HG03066 (cell line): ENCODE measurements around the gene CENPO.
"Not testable (repeated sequence)": the region's sequence is repeated elsewhere in the genome, so short reads cannot be mapped to it uniquely, and the experiment has no call there.

Experiments
- ATAC-seq: cut with Tn5 transposase; IDR thresholded peaks from one replicate; pipeline ENCODE4 v1.9.1; 2021; ENCODE audit warnings: low read depth; ENCODE audit not compliant: unreplicated experiment

The CENPO gene

GRCh38 chr2:24822049-24822706, 29.0 kb downstream of the CENPO start:
- no peak for ATAC-seq

DNA sequence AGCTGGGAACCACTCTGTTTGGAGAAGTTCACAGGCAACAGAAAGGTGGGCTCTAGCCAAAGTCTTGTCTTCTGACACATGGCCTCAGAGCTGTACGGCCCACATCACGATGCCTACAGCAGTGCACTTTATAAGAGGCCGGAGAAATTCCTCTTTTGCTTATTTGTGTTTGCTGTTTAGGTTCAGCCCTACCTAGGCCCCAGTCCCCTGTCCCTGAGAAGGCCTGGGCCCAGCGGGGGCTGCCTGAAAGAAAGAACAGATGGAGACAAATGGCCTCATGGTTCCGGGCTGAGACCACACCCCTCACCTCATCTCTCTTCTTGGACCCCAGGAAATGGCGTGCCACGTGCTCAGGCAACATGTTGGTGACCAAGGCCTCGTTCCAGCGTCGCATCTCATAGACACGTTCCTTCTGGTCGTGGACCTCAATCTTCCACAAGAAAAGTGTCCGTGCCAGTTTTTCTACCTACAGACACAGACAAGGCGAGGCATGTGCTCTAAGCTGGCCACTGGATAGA, 30.9 kb downstream of the CENPO start:
- no peak for ATAC-seq

GRCh38 chr2:24824966-24825882, 32.0 kb downstream of the CENPO start:
- ATAC-seq: no peak

- no peak for ATAC-seq
These were observed 32.9 kb downstream of the CENPO start for GRCh38 chr2:24825883-24826772.

DNA sequence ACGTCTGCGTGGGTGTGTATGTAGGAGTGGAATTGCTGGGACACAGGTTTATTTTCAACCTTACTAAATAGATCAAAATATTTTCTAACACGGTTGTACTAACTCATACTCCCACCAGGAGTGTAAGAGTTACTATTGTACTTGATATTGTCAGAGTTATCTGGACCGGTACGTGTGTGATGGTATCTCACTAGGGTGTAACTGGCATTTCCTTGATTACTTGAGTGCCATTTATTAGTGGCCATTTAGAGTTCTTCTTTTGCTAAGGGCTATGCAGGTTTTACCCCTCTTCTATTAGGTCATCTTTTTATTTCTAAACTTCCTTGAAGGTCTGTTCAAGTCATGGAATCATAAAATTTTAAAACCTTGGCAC, 33.5 kb downstream of the CENPO start:
- no peak for ATAC-seq

- ATAC-seq: peak; percentile 90
These were observed 34.4 kb downstream of the CENPO start for GRCh38 chr2:24827321-24828237.

DNA sequence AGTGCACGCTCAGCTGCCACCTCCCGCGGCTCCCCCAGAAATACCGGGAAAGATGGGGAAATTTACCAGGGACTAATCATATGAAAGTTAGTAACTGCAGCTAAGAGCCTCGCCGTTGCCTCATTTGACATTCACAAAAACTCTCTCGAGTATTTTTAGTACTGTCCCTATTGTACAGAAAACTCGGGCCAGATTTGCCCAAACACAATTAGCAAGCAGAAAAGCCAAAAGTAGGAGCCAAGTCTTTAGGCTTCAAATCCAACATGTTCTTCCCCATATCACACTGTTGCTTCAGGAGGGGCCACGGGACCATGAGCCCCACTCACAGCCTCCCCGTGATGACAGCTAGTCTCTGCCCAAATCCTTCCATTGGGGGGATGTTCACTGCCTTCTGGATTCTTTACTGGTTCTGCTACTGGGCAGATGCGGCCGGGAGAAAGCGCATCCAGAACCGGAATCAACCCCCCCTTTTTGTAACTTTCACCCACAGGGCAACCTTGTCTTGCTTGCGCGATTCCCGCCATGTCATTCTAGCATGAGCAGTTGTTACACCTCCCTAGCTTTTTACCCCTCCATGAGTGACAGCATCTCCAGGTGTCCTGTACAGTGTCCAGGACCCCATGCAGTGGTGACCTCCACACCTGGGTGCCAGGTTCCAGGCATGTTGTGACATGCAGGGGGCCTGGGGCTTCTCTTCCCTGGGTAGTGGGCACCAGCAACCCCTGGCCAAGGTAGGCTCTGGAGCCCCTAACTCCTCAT, 35.2 kb downstream of the CENPO start:
- ATAC-seq: no peak

DNA sequence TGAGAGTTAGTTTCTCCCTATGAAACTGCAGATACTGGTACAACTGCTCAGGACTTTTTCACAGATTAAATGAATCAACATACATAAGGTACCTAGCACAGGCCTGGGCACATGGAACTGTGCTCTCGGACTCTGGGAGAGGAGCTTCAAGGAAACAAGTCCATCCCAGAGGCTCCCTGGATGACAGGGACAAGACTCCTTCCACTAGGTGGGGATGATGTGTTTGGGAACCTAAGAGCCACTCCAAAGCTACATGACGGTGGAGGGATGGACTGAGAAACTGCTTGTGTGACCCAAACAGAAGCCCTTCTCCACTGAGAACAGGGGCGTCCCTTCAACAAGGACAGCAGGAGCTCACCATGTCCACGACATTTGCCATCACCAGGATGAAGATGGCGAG, 37.1 kb downstream of the CENPO start:
- no peak for ATAC-seq

DNA sequence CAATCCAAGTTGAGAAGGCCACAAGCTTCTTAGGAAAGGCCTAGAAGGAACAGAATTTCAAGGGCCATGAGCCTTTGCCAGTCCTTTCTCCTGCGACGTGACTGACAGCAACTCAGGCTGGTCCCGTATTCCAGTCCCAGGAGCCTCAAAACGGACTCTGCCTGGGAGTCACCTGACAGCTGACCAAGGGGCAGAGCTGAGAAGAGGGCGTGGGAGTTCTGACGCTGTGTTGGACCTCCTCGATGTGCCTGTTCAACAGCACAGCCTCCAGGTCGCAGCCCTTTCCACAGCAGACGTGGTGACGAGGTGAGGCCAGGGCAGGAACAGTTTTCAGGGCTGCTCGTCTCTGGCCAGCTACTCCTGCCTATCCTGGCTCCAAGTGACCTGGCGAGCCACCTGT, 37.6 kb downstream of the CENPO start:
- no peak for ATAC-seq

DNA sequence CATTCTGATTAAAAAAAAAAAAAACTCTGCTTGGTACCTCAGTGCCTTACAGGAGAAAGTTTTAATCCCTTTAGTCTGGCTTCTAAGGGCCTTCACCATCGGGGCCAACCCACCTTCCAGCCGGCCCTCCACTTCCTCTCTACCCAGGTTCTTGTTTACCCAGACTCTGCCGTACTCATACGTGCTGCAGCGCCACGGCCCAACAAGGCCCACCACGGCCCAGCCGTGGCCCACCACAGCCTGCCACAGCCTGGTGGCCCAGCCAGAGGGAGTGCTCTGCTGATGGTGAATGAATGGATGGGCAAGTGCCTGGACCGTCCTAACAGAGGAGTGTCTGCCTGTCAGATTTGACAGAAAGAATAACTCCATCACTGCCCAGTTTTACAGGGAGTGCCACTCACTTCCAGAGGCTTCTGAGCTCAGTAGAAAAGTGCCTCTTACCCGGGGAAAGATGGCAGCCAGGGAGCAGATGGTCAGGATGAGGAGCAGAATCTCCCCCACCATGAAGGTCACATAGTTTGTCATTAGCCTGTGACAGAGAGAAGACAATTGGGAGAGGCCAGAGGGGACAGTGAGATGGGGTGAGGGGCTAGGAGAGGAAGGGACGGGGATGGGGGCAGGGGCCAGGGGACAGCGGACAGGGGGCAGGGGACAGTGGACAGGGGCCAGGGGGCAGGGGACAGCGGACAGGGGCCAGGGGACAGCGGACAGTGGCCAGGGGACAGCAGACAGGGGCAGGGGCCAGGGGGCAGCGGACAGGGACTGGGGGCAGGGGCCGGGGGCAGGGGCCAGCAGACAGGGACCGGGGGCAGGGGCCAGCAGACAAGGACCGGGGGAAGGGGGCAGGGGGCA, 38.2 kb downstream of the CENPO start:
- ATAC-seq: no peak

DNA sequence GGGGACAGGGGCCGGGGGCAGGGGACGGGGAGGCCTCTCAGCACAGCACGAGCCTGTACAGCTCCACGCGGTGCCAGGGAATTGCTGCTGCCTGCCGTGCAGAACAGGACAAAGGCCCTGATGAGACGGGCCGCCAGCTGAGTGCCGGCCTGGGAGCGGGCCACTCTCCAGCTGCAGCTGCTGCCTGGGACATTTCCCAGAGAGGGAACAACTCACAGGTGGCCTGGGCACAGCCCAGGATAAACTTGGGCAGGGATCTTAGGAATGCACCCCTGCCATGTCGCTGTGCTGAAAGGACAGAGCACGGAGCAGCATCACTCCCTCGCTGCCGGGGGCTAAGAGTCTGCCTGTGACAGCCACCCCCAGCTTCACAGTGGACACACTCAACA, 38.8 kb downstream of the CENPO start:
- ATAC-seq: no peak

DNA sequence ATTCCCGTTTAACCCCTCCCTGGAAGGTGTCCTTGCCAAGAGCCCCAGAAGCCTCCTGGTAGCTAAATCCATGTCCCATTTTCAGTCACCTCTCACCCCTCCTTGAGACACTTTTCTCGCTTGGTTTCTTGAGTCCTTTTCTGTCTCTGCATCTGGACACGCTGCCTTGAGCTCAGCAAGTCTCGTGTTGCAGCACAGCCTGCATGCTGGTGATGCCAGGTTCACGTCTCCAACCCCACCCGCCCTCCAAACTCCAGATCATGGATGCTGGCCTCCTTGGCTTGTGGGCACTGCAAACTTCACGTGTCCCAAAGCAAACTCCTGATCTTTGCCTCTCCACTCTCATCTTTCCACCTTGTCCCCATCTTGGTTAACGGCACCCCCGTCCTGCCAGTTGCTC, 39.3 kb downstream of the CENPO start:
- ATAC-seq: no peak

DNA sequence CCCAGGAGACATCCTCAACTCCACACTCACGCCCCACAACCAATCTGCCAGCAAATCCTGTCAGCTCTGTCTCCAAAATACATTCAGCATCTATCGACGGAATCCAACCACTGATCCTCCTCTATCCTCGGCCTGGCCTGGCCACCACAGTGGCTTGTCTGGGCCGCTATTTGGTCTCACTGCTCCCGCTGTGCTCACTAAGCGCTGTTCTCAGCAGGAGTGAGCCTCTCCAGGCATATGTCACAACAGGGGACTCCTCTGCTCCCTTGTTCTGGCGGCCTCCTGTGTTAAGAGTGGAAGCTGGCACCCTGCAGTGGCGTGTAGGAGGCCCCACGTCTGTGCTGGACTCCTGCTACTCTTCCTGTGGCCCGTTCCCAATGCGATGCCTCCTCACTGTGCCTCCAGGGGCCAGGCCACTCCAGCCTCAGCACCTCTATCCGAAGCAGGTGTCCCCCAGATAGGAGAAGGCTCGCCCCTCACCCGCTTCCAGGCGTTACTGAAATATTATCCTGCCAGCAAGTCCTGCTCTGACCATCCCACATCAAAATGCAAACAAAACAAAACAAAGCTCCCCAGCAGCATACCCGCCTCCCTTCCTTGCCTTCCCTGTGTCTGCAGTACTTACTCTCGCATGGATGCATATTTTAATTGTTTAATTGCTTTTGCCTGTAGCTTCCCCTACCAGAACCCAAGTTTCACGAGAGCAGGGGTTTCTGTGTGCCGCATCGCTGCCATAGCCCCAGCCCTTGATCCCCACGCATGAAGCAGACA, 39.9 kb downstream of the CENPO start:
- ATAC-seq: no peak

DNA sequence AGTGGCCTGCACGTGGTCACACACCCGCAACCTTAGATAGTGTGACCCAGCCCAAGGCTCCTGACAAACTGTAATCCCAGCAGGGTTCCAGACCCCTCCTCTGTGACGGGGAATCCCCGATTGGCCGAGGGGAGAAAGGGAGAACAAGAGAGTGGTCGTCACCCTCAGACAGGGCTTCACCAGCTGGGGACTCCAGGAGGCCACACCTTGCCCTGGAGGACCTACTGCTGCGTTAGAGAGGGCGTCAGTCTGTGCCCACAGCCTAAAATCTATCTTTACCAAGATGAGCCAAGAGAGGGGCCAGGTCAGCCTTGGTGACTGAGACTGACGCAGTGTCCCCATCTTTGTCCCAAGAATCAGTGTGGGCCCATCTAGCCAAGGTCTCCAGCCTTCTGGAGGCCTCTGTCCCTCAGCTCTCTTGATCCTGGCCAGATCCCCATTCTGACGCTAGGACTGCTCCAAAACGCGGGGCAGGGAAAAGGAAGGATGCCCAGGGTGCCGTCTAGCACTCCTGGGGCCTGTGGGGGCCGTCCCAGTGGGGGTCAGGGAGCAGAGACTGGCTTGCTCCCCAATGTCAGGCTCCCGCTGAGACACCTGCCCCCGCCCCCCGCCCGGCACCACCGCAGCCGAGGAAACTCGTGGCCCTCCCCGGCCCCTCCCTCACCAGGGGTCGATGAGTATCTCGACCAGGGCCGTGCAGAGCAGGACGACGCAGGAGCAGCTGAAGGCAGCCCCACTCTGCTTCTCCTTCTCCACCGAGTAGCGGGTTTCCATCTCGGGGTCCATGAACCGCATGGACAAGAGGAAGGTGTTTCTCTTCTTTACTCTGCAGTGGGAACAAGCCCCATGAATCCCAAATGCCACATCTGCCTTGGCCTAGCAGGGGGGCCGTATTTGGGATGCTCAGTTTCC, 40.9 kb downstream of the CENPO start:
- no peak for ATAC-seq

- no peak for ATAC-seq
These were observed 41.6 kb downstream of the CENPO start for GRCh38 chr2:24834733-24835395.

DNA sequence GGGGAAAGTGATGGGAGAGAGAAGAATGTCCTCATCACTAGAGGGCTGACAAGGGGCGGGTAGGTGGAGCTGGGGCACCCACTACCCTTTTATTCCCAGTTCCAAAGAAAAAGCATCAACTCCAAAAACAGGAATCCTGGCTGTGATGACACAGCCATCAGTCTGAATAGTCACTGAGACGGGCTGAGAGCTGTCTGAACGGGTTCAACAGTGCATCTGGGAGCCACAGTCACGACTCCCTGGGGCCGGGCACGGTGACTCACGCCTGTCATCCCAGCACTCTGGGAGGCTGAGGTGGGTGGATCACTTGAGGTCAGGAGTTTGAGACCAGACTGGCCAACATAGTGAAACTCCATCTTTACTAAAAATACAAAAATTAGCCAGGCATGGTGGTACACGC, 42.2 kb downstream of the CENPO start:
- not testable (repeated sequence) for ATAC-seq
